GM18873 (cell line): Measurements from ENCODE around the gene EVI5.
"Not testable (repeated sequence)": the region's sequence is repeated elsewhere in the genome, so short reads cannot be mapped to it uniquely, and the experiment has no call there.

Experiments used
- ATAC-seq: cut with Tn5 transposase; IDR thresholded peaks from one replicate; pipeline ENCODE4 v1.9.1; 2021; ENCODE audit warnings: mild to moderate bottlenecking, moderate library complexity, moderate number of reproducible peaks; ENCODE audit not compliant: unreplicated experiment, low FRiP score

The EVI5 gene

DNA sequence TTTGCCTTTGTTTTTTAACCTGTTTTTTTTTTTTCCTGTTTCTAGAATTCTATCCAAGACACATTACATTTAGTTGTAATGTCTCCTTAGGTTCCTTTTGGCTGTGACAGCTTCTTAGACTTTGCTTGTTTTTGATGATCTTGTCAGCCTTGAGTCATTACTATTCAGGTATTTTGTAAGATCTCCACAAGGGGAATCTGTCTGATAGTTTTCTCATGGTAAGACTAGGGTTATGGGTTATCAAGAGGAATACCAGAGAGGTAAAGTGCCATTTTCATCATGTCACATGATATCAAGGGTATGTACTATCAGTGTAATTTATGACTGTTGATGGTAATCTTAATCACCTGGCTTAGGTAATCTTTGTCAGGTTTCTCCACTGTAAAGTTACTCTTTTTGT is 199.1 kb downstream of the EVI5 start:
- no peak for ATAC-seq

GRCh38 chr1:92584810-92585209 is 200.1 kb downstream of the EVI5 start:
- ATAC-seq = not testable (repeated sequence)

GRCh38 chr1:92583821-92584760 is 200.8 kb downstream of the EVI5 start:
- peak; percentile 87 for ATAC-seq

- ATAC-seq = no peak
Observed at GRCh38 chr1:92577261-92577895, 207.5 kb downstream of the EVI5 start.

- no peak for ATAC-seq
Observed at GRCh38 chr1:92575123-92575522, 209.8 kb downstream of the EVI5 start.

GRCh38 chr1:92572520-92572919 is 212.4 kb downstream of the EVI5 start:
- ATAC-seq = no peak

DNA sequence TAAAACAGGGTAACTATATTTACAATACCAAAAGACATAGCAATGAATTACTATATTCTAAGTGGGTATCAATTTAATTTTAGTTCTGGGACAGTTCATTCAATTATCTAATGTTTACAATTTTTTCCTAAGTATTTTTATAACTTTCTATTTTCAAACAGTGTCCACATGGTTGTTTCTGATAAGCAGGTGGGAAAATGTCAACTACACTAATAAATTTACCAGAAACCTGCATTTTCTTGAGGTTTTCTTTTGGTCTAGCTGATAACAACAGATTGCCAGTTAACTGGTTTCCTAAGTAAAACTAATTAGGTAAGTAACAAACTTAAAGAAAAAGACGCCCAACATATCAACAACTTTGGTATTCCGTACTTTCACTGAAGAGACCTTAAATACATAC is 213.3 kb downstream of the EVI5 start:
- no peak for ATAC-seq

- ATAC-seq = no peak
Observed at GRCh38 chr1:92567211-92567868, 217.6 kb downstream of the EVI5 start.

- ATAC-seq = no peak
Observed at GRCh38 chr1:92563457-92564216, 221.3 kb downstream of the EVI5 start.

GRCh38 chr1:92556350-92556749 is 228.6 kb downstream of the EVI5 start:
- ATAC-seq = no peak

DNA sequence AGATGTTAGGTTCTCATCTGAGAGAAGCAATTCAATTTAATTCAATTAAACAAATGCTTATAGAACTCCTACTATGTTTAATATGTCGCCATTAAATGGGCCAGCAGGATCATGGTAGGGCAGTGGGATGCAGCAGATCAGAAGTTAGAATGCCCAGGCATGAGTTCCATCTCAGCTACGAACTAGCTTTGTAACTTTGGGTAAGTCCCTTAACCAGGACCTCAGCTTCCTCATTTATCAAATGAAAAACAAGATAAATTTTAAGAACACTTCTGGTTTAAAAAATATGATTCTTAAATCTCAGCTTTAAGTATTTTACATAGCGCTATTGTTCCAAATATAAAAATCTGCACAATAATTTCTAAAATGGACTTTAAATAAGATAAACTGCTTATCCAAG is 230.7 kb downstream of the EVI5 start:
- ATAC-seq = no peak

GRCh38 chr1:92551916-92552315 is 233.0 kb downstream of the EVI5 start:
- ATAC-seq = no peak

DNA sequence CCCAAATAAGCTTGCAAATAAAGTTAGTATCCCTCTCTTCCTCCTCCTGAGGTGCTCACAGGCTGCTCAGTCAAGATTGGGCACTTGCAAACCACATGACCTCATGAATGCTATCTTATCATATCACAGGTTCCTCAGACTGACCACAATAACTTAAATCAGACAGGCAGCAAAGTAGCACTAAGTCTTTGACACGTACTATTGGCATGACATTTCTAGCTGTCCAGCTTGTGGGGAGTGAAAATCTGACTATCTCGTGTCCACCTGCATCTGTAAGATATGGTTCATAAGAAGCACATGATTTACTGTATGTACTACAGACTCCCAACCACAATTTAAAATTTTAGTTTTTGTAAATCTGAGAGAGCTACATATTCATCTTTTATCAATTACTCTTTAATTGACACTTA is 240.1 kb downstream of the EVI5 start:
- ATAC-seq = no peak

GRCh38 chr1:92543131-92544055 is 241.5 kb downstream of the EVI5 start:
- no peak for ATAC-seq

DNA sequence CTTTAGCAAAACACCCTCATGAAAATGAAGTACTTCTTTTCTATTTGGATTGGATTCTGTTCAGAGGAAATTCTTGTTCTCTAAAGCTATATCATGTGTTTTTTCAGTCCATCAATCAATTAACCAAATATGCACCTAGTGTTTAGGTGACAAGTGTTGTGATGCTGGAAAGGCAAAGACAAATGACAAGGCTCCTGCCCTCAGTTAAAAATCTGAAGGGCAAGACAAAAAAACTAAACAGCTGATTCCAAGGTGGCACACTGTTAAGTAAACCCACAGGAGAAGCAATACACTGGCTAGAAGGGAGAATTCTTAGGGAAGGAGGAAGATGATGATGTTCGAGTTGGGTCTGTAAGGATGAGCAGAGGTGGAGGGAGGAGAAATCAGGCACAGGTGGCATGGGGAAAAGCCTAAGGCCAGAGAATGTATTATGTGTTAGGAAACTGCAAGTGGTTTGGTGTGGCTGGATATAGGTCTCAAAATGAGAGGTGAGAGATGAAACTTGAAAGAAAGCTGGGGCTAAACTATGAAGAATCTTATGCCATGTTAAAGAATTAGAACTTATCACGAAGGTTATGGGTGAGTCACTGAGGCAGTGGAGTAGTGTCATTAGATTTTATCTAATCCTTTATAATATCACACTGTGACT is 246.4 kb downstream of the EVI5 start:
- peak; percentile 51 for ATAC-seq

DNA sequence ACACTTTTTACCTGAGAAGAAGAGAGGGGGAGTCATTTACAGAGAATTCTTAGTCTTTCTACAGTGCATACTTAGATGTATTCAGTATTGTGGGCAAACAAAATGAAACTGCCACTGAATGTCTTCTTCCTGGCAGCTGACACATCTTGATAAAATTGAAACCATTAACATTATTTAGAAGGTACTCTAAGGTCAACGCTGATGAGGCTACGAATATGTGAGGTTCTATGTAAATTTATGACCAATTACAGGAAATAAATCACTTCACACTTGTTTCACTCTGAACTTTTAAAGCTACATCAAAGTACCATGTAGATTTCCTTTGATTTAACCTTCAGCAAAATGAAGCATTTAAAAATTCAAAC is 246.9 kb downstream of the EVI5 start:
- ATAC-seq = peak; percentile 82

DNA sequence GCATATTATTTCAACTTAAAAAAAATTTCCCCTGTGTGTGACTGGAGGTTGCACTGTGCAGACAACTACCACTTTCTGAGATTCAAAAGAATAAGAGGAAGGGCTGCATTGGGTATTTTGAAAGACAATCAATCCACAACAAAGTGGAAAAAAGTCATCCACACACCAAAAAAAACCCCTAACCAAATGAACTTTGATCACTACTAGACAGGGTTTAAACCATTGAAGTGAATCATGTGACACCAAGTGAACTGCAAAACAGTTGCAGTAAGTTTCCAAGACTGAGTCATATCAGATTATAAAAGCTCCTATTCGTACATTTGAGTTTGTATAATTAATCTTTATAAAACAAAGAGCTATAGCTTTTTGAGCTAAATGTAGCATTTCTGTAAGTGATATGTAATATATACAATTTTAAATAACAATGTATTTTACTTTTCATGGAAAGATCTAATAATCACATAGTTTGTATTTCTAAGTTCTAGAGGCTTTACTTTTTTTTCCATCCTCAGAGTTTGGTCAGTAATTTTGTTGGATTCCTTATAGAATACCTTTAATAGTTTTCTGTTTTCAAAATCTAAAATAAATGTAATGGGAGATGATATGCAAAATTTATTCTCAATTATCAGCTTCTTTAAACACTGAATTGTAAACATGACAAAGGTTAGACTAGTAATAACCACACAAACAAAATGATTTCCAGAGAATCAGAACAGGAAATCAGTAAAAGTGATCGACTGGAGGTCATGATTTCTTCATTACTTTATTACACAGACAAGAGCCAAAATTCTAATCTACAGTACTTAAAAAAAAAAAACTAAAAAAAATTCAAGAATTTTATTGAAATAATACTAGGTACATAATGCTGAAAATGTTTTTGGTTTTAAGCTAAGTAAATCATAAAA is 247.7 kb downstream of the EVI5 start:
- peak; percentile 51 for ATAC-seq
